Stimulated activated CD8-positive, alpha-beta memory T cell treated with anti-CD3 and anti-CD28 coated beads, Interleukin-12 subunit alpha, Interleukin-12 subunit beta, amount 100 ng/mL, for 1 hour (primary cell): ENCODE measurements around the gene SLC39A2.
"Not testable (repeated sequence)": the region's sequence is repeated elsewhere in the genome, so short reads cannot be mapped to it uniquely, and the experiment has no call there.

Source experiments
- DNase-seq: peaks from one replicate; pipeline ENCODE4 v3.0.0-alpha.2; 2020; ENCODE audit warnings: low read depth

The SLC39A2 gene

GRCh38 chr14:21025371-21026273, 26.5 kb downstream of the SLC39A2 start:
- no peak for DNase-seq

- DNase-seq = no peak
Observed at GRCh38 chr14:21026274-21026987, 27.3 kb downstream of the SLC39A2 start.

GRCh38 chr14:21026988-21027315, 27.9 kb downstream of the SLC39A2 start:
- no peak for DNase-seq

GRCh38 chr14:21029917-21030316, 30.8 kb downstream of the SLC39A2 start, which contains the start of gene TPPP2:
Gene TPPP2 (plus strand): TSS chr14:21030217. CDS start chr14:21030582, 365 bp downstream.
- DNase-seq = no peak

- no peak for DNase-seq
Observed at GRCh38 chr14:21030531-21030930, 31.4 kb downstream of the SLC39A2 start.

GRCh38 chr14:21032326-21033132, 33.4 kb downstream of the SLC39A2 start:
- DNase-seq = no peak

- DNase-seq = no peak
Observed at GRCh38 chr14:21033133-21033698, 34.1 kb downstream of the SLC39A2 start.

GRCh38 chr14:21034707-21035106, 35.6 kb downstream of the SLC39A2 start, which contains the start of gene RNASE13:
Gene RNASE13 (minus strand): TSS chr14:21034807. CDS start chr14:21034288, 519 bp downstream.
- DNase-seq = no peak

- no peak for DNase-seq
Observed at GRCh38 chr14:21036751-21037150, 37.7 kb downstream of the SLC39A2 start.

GRCh38 chr14:21037156-21037555, 38.1 kb downstream of the SLC39A2 start:
- no peak for DNase-seq

- DNase-seq = no peak
Observed at GRCh38 chr14:21038441-21039422, 39.6 kb downstream of the SLC39A2 start.

- no peak for DNase-seq
Observed at GRCh38 chr14:21039585-21040369, 40.7 kb downstream of the SLC39A2 start.

GRCh38 chr14:21040370-21040925, 41.4 kb downstream of the SLC39A2 start:
- DNase-seq = no peak

- DNase-seq = not testable (repeated sequence)
Observed at GRCh38 chr14:21040941-21041340, 41.8 kb downstream of the SLC39A2 start.

- DNase-seq = no peak
Observed at GRCh38 chr14:21041676-21042433, 42.8 kb downstream of the SLC39A2 start, which contains the start of gene RNASE7. Gene RNASE7 (plus strand): TSS chr14:21042362. CDS start chr14:21042993, 631 bp downstream.

GRCh38 chr14:21042918-21043317, 43.8 kb downstream of the SLC39A2 start:
- no peak for DNase-seq

GRCh38 chr14:21043387-21043973, 44.4 kb downstream of the SLC39A2 start:
- DNase-seq = no peak

GRCh38 chr14:21043974-21044618, 45.0 kb downstream of the SLC39A2 start:
- no peak for DNase-seq
